SK-N-SH treated with all-trans-retinoic acid at 6 μM for 48 hours (cell line): ENCODE measurements around the gene DLG3.

Source experiments
- ARNTL ChIP-seq: fragments of 450-650 bp; formaldehyde crosslinking; IDR thresholded peaks from 2 replicates; pipeline ENCODE4 v1.5.0; 2020; ENCODE audit warnings: low read depth, mild to moderate bottlenecking, moderate library complexity, borderline replicate concordance
- CSRNP3 ChIP-seq: fragments of 250-450 bp; sonication (Bioruptor Pico); IDR thresholded peaks from 2 replicates; pipeline ENCODE4 v1.5.1; 2021; ENCODE audit warnings: mild to moderate bottlenecking, moderate library complexity
- GLIS3 ChIP-seq: fragments of 250-450 bp; sonication (Bioruptor Pico); IDR thresholded peaks from 2 replicates; pipeline ENCODE4 v1.5.0; 2020; ENCODE audit warnings: mild to moderate bottlenecking, moderate library complexity
- OSR1 ChIP-seq: fragments of 250-450 bp; sonication (Bioruptor Pico); IDR thresholded peaks from 2 replicates; pipeline ENCODE4 v1.8.0; 2022; ENCODE audit warnings: moderate library complexity, mild to moderate bottlenecking, inconsistent platforms
- PATZ1 ChIP-seq: fragments of 250-450 bp; sonication (Bioruptor Pico); IDR thresholded peaks from 2 replicates; pipeline ENCODE4 v1.8.0; 2020; ENCODE audit warnings: mild to moderate bottlenecking, moderate library complexity, borderline replicate concordance
- RARB ChIP-seq: fragments of 250-450 bp; sonication (Bioruptor Pico); IDR thresholded peaks from 2 replicates; pipeline ENCODE4 v1.8.0; 2021; ENCODE audit warnings: mild to moderate bottlenecking, moderate library complexity
- TOX ChIP-seq: fragments of 250-450 bp; sonication (Bioruptor Pico); IDR thresholded peaks from 2 replicates; pipeline ENCODE4 v1.8.0; 2021; ENCODE audit warnings: mild to moderate bottlenecking, moderate library complexity, borderline replicate concordance
- ZFP3 ChIP-seq: fragments of 250-450 bp; sonication (Bioruptor Pico); IDR thresholded peaks from 2 replicates; pipeline ENCODE4 v1.5.0; 2020; ENCODE audit warnings: mild to moderate bottlenecking, moderate library complexity
- ZFP30 ChIP-seq: fragments of 450-650 bp; formaldehyde crosslinking; IDR thresholded peaks from 2 replicates; pipeline ENCODE4 v1.5.0; 2022; ENCODE audit warnings: mild to moderate bottlenecking, moderate library complexity
- ZNF565 ChIP-seq: fragments of 450-650 bp; formaldehyde crosslinking; conservative IDR thresholded peaks from 2 replicates; pipeline ENCODE4 v1.5.0; 2020; ENCODE audit warnings: low read depth, mild to moderate bottlenecking, moderate library complexity
- ZNF8 ChIP-seq: fragments of 450-650 bp; formaldehyde crosslinking; IDR thresholded peaks from 2 replicates; pipeline ENCODE4 v1.5.0; 2020; ENCODE audit warnings: mild to moderate bottlenecking, moderate library complexity

GRCh38 chrX:70461026-70461425 is 16.4 kb downstream of the DLG3 start:
- no peak for TF ChIP-seq PATZ1 (CRISPR knock-in tag)
- TF ChIP-seq ZFP3, result no peak
- TF ChIP-seq ZNF8, result no peak
- no peak for TF ChIP-seq GLIS3 (CRISPR knock-in tag)
- no peak for TF ChIP-seq ZFP30 (CRISPR knock-in tag)
- no peak for TF ChIP-seq ZNF565 (CRISPR knock-in tag)
- TF ChIP-seq TOX (CRISPR knock-in tag), result no peak
- no peak for TF ChIP-seq CSRNP3 (CRISPR knock-in tag)
- no peak for TF ChIP-seq RARB (CRISPR knock-in tag)
- TF ChIP-seq ARNTL (CRISPR knock-in tag), result no peak
- TF ChIP-seq OSR1 (CRISPR knock-in tag), result no peak
